GM11168 (cell line): ENCODE results near the gene PABPN1.

ENCODE experiments used
- in situ Hi-C: fragments of 300-500 bp; cut with MboI; formaldehyde crosslinking; loops from one replicate; pipeline ENCODE4 v1.12.0; 2022; ENCODE audit warnings: low sequenced_read_pairs; ENCODE audit not compliant: unreplicated experiment

The PABPN1 gene

GRCh38 chr14:23355871-23356435, 34.7 kb downstream of the PABPN1 start:
- in situ Hi-C loops, result no loop called here

GRCh38 chr14:23356662-23357061, 35.4 kb downstream of the PABPN1 start:
- in situ Hi-C loops, result no loop called here

GRCh38 chr14:23357261-23357660, 36.0 kb downstream of the PABPN1 start:
- in situ Hi-C loops, result no loop called here

- in situ Hi-C loops, result no loop called here
Measured at GRCh38 chr14:23358042-23358441, 36.8 kb downstream of the PABPN1 start.

DNA sequence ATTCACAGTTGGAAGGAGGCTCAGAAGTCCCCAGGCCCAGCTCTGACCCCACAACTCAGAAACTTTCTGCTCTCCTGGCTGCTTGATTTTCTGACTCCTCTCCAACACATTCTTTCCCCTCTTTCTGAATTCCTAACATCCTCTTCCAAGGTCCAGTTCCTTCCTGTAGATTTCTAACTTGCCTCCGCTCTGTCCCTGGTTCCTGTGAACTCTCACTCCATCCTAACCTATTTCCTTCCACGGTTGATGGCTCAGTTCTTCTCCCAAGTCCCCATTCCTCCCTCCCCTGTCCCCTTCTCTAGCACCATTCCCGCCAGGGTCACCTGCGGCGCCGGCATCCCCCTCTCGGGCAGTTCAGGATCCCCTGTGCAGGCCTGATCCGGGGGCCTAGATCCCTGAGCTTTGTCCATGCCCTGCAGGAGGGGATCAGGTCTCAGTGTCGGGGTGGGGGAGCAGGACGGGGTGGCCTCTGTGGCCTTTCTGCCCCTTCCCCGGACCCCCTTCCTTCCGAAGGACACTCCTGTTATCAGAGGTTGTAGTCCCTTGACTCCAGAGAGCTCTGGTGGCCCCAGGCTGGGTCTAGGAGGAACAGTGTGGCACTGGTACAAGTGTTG, 37.4 kb downstream of the PABPN1 start:
- in situ Hi-C loops, result no loop called here

GRCh38 chr14:23359167-23359626, 37.9 kb downstream of the PABPN1 start:
- in situ Hi-C loops, result no loop called here

DNA sequence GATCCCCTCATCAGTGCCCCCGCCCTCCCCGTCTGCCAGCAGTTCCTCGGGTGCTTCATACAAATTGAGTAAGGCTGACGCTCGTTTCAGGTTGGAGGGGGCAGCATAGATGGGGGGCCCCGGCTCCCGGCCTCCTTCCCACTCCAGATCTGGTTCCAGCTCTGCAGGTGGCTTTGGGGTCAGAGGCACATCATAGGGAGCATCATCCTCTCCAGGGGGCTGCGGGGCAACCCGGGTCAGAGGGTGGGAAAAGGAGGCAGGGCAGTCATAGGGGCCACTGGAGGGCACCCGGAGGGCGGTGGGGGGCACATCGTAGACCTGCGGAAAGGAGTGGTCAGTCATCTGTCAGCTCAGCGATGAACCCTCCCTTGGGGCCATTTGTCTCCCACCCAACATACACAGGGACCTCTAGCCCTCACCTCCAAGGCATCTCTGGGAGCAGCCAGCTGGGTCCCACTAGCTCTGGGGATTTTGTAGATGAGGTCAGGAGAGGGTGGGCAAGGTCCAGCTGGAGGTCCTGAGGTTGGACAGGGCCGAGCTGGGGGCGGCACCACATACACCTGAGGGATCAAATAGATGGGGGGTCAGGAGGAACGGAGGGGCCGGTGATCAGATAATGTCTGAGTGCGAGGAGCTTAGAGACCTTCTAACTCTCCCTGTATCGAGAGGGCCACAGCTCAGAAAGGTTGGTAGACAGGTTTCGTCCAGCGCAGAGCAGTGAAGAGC, 38.6 kb downstream of the PABPN1 start:
- in situ Hi-C loops, result no loop called here

- in situ Hi-C loops, result no loop called here
Measured at GRCh38 chr14:23360496-23360895, 39.2 kb downstream of the PABPN1 start.

- in situ Hi-C loops, result no loop called here
Measured at GRCh38 chr14:23361320-23361719, 40.1 kb downstream of the PABPN1 start.

GRCh38 chr14:23361763-23362162, 40.5 kb downstream of the PABPN1 start:
- in situ Hi-C loops, result no loop called here

DNA sequence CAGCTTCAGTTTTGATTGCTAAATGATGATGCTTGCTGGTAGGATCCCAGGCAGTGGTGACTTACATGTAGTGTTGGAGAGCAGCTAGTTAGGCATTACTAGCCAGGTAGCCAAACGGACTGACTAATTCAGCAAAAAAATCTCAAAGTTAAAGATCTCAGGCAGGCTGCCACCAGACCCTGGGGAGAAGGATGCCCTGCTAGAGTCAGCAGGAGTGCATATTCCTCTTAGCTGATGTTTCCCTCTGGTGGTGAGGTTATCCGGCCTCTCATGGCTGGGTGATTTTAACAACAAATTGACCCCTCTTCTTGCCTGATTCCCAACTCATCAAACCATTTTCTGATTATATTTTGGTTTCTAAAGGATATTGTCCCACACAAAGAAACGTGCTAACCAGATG, 40.9 kb downstream of the PABPN1 start:
- in situ Hi-C loops, result no loop called here

- in situ Hi-C loops, result no loop called here
Measured at GRCh38 chr14:23364164-23365035, 43.1 kb downstream of the PABPN1 start.

- in situ Hi-C loops, result no loop called here
Measured at GRCh38 chr14:23365036-23365731, 43.9 kb downstream of the PABPN1 start, which contains the start of gene EFS. Gene EFS, minus strand, starts transcription at chr14:23365172. Its CDS starts 147 bp downstream, at chr14:23365025.

DNA sequence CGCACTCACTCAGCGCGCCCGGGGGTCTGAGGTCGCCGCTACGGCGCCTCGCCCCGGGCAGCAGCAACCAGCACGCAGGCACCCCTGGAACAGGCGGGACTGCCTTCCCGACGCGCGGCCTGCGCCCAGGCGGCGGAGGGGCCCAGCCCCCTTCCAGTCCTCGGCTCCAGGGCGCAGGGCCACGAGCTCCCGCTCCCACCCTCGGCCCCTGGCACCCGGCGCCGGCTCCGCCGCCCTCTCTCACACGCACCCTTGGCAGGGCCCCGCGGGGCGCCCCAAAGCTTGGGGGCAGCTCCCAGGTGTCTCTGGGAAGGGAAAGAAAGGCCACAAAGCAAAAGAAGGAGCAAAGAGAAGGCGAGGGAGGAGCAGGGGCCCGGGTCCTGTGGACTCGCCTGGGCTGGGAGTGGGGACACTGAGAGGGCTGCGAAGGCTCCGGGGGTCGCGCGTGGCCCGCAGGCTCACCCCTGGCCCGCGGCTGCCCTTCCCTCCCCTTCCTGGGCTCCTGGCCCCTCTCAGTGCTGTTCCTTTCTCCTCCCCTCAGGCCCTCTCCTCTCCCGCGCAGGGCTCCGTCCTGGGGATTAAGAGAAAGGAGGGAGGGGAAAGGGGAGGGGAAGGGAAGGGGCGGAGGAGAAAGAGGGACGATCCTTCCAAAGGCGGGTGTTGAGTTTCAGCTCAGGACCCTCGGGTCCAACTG, 44.6 kb downstream of the PABPN1 start:
- in situ Hi-C loops, result no loop called here

DNA sequence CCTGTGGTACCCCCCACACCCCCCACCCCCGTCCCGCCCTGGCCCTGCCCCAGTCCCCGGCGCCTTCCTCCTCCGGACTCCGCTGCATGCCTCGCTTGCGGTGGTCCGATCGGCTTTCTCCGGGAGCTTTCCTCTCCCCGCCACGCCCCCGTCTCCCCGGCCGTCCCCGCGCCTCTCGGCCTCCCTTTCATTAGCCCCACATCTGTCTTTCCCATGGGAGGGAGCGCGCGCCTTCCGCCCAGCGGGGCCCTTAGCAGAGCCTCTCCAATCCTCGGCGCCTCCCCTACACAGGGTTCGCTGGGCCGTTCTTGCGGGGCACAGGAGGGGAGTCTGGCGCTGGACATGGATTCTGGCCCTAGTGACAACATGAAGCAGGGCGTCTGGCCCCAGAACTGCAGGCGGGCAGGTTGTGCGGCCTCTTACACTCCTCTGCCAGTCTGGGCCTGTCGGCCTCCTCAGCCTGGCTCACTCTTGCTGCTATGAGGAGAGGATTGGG, 45.2 kb downstream of the PABPN1 start:
- in situ Hi-C loops, result no loop called here

DNA sequence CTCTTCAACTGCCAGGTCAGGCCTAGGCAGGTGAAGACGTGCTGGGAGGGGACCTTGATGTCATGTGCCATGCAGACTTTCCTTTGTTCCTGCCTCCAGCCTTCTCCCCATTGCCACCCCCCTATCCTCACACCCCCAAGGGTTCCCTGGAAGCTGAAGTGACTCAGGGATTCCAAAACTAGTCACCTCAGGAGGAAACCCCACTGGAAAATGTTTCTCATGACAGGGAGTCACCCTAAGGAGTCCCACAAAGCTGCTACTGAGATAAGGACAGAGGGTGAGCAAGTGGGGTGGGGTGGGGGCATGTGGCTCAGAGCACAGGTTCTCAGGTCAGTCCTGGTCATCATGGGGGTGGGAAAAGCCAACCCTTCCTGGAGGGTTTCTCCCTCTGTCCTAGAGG, 49.0 kb downstream of the PABPN1 start:
- in situ Hi-C loops, result no loop called here

DNA sequence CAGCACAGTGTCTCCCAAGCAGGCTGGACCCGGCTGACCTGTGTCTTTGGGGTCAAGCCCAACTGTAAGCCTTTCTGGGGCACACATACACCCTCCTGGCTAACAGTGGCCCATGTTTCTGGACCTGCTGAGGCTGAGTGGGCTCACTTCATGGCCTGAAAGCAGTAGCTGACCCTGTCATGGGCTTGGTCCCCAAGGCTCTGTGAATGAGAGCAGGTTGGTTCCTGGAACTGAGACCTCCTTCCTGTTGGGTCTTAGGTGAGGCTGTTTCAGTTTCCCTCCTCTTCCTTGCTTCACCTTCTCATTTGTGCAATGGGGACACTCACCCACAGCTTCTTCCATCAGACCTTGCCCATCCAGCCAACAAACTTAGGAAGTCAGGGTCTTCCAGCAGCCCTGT, 50.6 kb downstream of the PABPN1 start:
- in situ Hi-C loops, result no loop called here

GRCh38 chr14:23372509-23372908, 51.3 kb downstream of the PABPN1 start, which contains the start of gene IL25:
Gene IL25, plus strand, starts transcription at chr14:23372809.
- in situ Hi-C loops, result no loop called here

DNA sequence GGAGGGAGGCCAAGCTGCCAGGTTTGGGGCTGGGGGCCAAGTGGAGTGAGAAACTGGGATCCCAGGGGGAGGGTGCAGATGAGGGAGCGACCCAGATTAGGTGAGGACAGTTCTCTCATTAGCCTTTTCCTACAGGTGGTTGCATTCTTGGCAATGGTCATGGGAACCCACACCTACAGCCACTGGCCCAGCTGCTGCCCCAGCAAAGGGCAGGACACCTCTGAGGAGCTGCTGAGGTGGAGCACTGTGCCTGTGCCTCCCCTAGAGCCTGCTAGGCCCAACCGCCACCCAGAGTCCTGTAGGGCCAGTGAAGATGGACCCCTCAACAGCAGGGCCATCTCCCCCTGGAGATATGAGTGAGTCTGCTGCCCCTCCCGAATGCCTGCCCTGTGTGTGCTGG, 51.8 kb downstream of the PABPN1 start:
- in situ Hi-C loops, result no loop called here
